Umbilical cord (tissue), 2 donors: ENCODE data around the gene RABGAP1L. TPM values are rescaled to one million over a fixed set of nuclear protein-coding genes. Genes with fewer than 3 reads are reported as not detected.
"Not testable (repeated sequence)": the region's sequence is repeated elsewhere in the genome, so short reads cannot be mapped to it uniquely, and the experiment has no call there.

Source experiments
- DNase-seq: peaks from one replicate; pipeline ENCODE4 v3.0.0-alpha.2; 2015; ENCODE audit warnings: low spot score
- total RNA-seq: library from RNA; depleted of rRNA; stranded (reverse); fragments of >200 nt; gene quantifications from one replicate; pipeline ENCODE4 v1.2.3, GENCODE V29; 2014; ENCODE audit warnings: low replicate concordance; ENCODE audit not compliant: insufficient read depth

Gene RABGAP1L
- total RNA-seq, 1 donor from 2014 or later = 40.9 TPM

DNA sequence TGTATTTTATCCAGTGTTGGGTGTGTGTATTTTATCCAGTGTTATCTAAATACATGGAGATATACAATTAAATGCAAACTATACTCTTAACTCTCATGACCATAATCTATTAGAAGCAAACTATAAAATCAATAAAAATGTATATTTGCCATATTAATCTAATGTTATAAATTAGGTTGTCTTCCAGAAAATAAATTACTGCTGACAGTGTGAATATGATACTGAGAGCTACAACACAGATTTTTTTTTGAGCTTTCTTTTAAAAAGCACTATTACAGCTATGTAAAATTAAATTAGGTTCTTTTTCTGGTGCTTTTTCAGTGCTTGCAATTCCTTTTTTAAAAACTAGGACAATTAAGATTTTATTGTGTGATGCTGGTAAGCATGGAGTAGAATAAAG is 269.4 kb downstream of the RABGAP1L start:
- no peak for DNase-seq

DNA sequence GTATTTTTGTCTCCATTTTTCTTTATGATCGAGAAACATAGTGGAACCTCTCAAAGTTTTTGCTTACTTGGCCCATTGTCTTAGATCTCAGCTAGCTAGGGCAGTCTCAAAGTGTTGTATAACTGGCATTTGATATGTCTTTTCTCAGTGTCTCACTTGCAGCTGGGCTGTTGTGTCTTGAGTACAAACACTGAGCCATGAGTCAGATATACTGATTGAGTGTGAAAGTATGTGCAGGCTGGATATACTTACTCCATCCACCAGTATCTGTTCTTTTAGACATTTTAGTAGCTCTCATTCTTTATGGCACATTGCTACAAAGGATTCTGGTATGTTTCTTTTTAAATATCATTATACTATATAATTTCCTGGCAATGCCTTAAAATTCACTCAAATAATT is 274.1 kb downstream of the RABGAP1L start:
- no peak for DNase-seq

DNA sequence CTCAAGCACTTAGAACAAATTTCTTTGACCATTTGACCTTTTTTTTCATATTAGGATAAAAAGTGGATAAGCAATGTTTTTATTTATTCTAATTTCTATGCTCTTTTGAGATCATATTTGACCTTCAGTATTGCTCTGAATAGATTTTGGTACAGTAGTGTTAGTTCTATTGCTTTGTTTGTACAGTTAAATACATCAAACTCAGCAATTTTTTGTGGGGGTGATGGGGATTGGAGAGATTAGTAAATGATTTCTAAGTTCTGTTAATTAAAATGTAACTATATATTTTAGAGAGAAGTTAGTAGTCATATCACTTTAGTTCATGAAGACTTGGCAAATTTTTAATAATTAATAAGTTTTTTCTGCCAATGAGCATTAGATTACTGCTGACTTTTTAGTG is 286.0 kb downstream of the RABGAP1L start:
- no peak for DNase-seq

DNA sequence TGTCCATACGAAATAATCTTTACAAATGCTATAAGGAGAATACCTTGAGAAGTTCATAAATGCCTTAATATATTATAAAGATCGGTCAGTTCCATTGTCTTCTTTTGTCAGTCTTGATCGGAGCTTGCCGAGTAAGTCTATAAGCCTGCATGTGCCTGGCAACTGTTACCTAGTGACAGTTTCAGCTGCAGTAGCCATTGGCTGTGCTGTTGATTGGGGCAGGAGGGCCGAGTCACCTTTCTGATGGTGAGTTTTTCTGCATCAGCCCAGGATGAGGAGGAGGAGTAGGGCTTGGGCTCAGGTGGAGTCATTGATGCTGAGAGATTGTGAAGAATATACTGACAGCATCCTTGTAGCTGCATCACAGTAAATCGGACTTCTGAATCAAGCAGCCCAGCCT is 286.5 kb downstream of the RABGAP1L start:
- no peak for DNase-seq

DNA sequence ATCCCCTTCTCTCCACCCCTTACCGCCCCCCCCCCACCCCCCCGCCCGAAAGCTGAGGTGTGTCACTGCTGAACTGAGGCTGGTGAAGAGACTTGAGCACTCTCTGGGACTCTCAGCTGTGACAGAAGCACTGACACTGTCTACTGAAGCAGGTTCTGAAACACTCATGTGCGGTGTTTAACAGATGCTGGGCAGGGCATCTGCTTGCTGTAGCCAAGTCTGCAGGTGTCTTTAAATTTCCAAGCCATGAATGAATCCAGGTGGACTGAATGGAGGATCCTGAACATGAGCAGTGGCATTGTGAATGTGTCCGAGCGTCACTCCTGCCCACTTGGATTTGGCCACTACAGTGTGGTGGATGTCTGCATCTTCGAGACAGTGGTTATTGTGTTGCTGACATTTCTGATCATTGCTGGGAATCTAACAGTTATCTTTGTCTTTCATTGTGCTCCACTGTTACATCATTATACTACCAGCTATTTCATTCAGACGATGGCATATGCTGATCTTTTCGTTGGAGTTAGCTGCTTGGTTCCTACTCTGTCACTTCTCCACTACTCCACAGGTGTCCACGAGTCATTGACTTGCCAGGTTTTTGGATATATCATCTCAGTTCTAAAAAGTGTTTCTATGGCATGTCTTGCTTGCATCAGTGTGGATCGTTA is 288.7 kb downstream of the RABGAP1L start, which contains the start of gene GPR52:
Gene GPR52, plus strand, starts transcription at position 99 of the 665 bp plus-strand sequence. Its CDS starts 148 bp downstream, at position 247.
- DNase-seq = no peak

DNA sequence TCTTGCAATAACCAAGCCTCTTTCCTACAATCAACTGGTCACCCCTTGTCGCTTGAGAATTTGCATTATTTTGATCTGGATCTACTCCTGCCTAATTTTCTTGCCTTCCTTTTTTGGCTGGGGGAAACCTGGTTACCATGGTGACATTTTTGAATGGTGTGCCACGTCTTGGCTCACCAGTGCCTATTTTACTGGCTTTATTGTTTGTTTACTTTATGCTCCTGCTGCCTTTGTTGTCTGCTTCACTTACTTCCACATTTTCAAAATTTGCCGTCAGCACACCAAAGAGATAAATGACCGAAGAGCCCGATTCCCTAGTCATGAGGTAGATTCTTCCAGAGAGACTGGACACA is 289.2 kb downstream of the RABGAP1L start:
- DNase-seq = no peak

DNA sequence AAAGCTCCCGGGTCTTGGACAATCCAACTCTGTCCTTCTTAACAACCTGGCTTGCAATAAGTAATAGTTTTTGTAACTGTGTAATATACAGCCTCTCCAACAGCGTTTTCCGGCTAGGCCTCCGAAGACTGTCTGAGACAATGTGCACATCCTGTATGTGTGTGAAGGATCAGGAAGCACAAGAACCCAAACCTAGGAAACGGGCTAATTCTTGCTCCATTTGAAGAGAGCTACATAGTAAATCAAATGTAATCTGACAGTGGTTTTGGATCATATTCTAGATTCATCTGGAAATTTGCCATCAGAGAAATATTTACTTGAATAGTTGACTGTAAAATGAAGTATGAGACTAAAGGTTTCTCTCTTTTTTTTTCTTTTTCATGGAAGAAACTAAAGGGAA is 289.7 kb downstream of the RABGAP1L start:
- peak; percentile 3 for DNase-seq

DNA sequence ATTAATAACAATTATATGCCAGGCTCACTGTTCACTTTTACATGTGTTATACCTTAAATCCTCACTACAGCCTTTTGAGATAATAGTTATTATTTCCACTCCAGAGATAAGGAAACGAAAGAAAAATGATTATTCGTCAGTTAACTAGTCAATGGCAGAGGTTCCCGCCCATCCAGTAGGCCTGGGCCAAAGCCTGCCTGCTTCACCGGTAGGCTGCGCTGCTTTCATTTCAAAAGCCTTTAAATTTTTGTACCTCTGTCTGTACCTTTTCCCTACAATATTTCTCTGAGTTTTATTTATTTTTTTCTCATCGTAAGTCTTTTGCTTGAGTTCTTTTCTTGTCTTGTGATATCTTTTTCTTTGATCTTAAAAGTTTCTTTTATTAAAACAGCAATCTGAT is 292.1 kb downstream of the RABGAP1L start:
- DNase-seq = no peak

DNA sequence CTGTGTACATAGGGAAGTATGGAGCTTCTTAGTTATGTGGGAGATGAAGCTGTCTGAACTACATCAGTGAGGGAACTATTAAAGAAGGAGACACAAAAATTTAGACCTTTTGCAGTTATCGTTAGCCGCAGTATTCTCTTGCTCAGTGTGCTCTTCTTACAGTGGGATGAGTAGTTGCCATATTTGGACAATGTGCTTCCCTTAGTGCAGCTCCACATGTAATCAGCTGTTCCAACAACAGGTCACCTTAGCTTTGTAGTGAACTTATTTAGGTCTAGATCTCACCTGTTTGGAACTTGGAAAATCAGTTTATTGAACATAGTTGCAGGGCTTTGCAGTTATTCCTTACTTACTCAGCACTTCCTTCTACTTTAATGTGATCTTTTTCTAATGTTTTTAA is 306.5 kb downstream of the RABGAP1L start:
- no peak for DNase-seq

DNA sequence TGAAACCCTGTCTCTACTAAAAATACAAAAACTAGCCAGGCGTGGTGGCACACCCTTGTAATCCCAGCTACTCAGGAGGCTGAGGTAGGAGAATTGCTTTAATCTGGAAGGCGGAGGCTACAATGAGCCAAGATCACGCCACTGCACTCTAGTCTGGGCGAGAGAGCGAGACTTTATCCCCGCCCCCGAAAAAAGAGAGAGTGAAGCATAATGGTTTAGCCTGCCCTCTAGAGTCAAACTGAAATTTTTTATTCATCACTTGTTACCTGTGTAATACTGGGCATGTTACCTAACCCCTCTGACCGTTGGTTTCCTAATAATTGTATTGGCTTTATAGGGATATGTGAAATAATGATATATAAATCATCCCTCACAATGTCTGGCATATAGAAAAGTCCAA is 307.3 kb downstream of the RABGAP1L start:
- no peak for DNase-seq

DNA sequence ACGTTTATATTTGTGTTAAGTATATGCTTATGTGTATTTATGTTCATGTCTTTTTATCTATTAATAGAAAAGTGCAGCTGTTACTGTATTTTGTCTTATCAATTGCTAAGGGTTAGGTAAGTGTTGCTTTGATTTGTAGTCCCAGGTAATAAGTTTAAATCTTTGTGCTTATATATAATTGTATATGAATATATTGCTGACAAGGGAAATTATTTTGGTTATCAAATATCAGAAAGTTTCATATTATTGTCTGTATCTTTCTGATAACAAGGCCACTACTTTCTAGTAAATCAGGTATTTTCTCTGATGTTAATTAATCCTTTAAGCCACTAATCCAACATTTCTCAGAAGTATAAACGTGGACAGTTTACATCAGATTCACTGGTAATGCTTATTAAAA is 309.7 kb downstream of the RABGAP1L start:
- no peak for DNase-seq

DNA sequence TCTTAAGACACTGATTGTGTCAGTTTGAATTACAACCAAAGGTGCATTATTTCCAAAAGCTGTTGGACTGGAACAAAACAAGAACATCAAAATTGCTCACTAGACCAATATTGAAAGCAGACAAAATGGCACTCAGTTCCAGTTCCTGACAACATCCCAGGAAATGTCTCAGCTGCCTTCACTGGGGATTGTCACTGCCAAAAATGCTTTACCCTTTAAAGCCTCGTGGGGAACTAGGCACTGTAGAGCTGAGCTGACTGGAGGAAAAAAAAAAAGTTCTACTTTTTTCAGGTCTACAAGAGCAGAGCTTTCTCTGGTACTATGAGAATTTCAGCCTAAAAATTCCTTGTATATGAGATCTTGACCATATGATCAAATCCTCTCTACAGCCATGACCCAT is 310.4 kb downstream of the RABGAP1L start:
- DNase-seq = no peak

DNA sequence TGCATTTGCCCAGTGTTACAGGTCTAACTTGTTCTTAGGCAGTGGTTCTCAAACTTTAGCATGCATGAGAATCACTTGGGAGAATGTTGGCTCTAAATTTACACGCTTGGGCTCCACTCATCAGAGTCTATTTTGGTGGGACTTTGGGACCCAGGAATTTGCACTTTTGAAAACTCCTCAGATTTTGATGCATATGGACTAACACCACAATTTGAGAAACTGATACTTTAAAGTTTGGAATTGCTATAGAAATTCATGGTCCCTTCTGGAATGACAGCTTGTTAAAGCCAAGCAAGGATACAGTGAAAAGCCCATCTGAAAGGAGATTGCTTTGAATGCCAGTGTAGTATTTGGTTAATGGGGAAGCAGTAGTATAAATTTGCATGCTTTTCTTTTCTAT is 320.0 kb downstream of the RABGAP1L start:
- no peak for DNase-seq

DNA sequence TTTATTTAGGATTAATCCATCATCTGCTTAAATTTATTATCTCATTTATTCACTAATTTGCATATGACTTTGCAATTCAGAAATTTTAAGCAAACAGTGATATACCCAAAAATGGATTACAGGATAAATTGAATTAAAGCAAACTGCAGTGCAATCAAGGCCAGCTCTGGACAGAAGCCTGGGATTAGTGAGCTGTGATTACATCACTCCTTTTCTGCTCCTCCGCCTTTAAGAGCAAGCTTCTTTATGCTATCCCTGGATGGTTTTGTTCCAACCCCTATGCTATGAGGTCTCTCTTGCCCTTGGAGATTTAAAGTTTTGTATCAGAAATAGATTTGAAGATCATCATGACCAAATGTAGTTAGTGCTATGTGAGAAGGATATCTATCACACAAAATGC is 321.0 kb downstream of the RABGAP1L start:
- DNase-seq = peak; percentile 2

DNA sequence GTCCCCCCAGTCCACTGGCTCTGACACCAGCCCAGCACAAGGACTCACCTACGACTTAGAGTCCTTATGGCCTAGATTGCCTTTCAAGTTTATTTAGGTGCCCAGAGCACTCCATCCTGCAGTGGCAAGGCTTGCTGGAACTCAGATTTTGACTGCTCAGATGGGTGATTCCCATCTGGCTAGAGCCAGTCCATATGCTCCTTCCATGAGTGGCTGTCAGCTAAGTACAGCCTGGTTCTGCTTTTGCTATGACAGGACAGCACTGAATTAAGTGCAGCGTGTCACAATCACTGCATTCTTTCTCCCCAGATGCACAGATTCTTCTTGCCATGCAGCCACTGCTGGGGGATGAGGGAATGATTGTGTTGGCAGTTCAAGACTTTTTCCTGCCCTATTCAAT is 332.3 kb downstream of the RABGAP1L start:
- no peak for DNase-seq

DNA sequence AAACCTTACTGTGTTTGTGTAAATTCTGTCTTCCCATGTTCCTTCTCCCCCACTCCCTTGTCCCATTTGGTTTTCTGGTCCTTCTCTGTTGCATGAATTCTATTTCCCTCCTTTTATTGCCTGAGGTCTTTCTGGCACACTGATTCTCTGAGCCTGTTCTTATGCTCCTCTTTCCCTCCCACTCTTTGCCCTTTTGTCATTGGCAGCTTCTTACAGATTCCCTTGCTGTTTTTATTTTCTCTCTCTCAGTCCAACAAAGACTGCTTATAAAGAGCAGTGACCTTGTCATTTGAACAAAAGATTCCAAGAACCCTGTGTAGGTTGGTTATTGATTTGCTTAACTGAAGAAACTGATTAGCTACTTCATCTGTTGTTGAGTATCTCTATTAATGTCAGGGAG is 338.2 kb downstream of the RABGAP1L start:
- no peak for DNase-seq

DNA sequence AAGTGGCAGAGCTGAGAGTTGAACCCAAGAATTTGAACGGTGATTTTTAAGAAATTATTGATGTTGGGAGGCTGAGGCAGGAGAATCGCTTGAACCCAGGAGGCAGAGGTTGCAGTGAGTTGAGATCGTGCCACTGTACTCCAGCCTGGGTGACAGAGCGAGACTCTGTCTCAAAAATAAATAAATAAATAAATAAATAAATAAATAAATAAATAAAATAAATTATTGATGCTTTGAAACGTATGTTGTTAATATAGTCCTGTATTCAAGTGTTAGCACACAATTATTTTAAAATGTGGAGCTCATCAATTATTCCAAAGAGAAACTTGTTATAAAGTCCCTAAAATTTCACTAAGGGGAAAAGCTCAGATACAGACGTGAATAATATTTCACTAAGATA is 357.4 kb downstream of the RABGAP1L start:
- DNase-seq = not testable (repeated sequence)

DNA sequence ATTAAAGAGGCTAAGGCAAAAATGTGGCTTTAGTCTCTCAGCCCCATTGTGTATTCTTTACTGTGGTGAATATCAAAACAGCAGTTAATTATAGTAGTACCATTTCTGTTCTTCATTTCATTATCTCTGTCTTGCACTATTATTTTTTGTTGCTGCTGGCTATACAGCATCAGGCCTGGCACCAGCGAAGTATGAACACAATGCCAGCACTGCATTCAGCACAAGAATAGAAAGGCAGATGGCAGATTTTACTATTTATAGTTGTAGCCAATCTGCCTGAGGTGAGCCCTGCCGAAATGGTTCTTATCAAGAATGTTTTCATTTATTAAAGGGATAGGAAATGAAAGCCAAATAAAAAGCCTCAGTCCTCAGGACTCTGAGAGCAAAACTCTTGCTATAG is 360.5 kb downstream of the RABGAP1L start:
- no peak for DNase-seq

DNA sequence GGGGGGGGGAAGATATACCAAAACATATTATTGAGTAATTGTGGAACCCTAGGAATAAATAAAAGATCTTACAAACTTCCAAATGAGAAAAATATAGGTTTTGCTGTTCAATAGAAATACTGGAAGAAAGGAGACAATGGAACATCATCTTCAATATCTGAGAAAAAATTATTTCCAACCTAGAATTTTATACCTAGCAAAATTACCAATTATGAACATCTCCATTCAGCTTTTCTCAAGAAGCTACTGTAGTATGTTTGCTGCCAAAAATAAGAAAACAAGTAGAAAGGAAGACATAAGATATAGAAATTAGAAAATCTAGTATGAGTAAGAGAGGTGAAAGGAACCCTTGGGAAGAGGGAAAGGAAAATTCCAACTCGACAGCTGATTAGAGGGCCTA is 372.4 kb downstream of the RABGAP1L start:
- no peak for DNase-seq

DNA sequence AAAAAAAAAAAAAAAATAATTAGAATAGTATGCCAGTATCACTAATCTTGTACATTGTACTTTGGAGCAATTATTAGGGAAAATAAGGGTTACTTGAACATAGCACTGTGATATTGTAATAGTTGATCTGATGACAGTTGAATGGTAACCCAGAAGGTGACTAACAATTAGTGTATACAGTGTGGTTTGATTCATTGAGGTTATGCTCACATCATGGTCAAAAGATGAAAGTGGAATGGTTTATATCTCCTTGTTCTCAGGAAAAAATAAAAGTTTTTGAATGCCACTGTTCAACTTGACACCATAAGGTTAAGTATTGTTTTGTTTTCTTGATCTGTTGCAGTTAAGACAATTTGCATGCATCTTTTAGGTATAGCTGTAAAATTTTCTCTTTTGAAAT is 375.5 kb downstream of the RABGAP1L start:
- DNase-seq = no peak

DNA sequence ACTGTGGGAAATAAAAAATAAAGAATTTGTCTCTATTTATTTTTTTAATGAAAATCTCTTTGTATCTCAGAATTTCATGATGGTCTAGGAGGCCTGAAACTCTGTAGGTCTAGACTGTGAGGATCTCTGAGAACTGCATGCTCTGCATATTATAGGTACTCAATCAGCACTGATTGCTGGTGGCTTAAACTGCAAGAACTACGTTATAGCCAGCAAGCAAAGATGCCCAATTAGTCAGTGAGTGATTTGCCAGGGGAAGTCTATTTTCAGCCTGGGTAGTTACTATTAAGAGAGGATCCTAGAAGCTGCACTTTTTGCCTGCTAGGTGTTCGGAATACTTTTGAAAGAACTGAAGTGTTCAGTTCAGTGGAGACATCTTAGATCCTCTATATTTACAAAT is 375.9 kb downstream of the RABGAP1L start:
- DNase-seq = no peak

DNA sequence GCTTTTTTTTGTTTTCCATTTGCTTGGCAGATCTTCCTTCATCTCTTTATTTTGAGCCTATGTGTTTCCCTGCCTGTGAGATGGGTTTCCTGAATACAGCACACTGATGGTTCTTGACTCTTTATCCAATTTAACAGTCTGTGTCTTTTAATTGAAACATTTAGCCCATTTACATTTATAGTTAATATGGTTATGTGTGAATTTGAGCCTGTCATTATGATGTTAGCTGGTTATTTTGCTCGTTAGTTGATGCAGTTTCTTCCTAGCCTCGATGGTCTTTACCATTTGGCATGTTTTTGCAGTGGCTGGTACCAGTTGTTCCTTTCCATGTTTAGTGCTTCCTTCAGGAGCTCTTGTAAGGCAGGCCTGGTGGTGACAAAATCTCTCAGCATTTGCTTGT is 384.1 kb downstream of the RABGAP1L start:
- DNase-seq = not testable (repeated sequence)

DNA sequence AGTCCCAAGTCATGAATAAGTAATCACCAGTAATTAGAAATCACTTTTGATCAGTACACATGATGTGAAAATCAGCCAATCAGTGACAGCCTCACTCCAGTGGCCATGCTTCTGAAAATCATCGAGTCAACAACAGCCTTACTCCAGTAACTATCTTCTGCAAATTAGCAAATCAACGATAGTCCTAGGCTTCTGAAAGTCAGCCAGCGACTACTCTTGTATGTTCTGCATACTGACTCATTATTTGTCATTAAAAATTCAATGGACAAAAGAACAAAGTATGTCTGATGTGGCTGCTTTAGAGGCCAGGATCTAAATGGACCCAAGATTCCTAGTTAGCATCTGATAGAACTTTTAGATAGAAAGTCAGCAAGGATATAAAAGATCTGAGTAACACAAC is 391.0 kb downstream of the RABGAP1L start:
- no peak for DNase-seq

DNA sequence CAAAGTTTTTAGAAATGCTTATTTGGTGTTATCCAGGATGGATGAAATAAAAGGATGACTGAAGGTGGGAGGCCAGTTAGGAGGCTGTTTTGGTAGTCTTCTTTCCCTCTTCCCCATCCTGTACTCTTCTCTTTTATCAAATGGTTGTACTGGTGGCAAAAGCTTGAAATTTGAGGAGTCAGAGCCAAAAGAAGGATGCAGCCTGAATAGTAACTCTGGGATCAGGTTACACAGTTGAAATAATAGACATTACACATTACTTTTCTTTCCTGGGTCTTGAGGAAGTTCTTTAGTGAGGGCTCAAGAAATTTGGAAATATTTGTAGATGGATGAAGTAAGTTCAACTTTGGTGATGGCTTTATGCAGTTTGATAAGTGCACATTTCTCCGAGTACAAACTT is 397.1 kb downstream of the RABGAP1L start:
- DNase-seq = no peak
